T-helper 17 cell (primary cell): ENCODE measurements around the gene DISP1. TPM values are rescaled to one million over a fixed set of nuclear protein-coding genes. Genes with fewer than 3 reads are reported as not detected.

Experiments used
- ATAC-seq: fragments of 150-1000 bp; cut with Tn5 transposase; 2 replicates; pipeline ENCODE4 v1.10.0; 2021; ENCODE audit warnings: mild to moderate bottlenecking, moderate library complexity
- DNase-seq, 3 donors: peaks; one replicate each; pipeline versions ENCODE4 v3.0.0 to v3.0.0-alpha.2; 2020 to 2021
- H3K9me3 ChIP-seq: one replicate; pipeline ENCODE4 v1.7.0; 2013; ENCODE audit warnings: low read length, mild to moderate bottlenecking; ENCODE audit not compliant: control insufficient read depth, poor library complexity, severe bottlenecking
- H3K27ac Mint-ChIP-seq: one replicate; pipeline ENCODE4 v1.8.0; 2022; ENCODE audit warnings: mild to moderate bottlenecking, moderate library complexity, mixed read lengths
- H3K27me3 Mint-ChIP-seq: one replicate; pipeline ENCODE4 v1.8.0; 2022; ENCODE audit warnings: mixed read lengths
- H3K36me3 Mint-ChIP-seq: one replicate; pipeline ENCODE4 v1.8.0; 2022; ENCODE audit warnings: low read depth, mixed read lengths
- H3K4me1 Mint-ChIP-seq: one replicate; pipeline ENCODE4 v1.8.0; 2022; ENCODE audit warnings: mild to moderate bottlenecking, mixed read lengths
- H3K4me3 Mint-ChIP-seq: one replicate; pipeline ENCODE4 v1.8.0; 2022; ENCODE audit warnings: mild to moderate bottlenecking, moderate library complexity, mixed read lengths
- total RNA-seq, 4 donors: library from RNA in 2 of 4; stranded (reverse) in 2 of 4; gene quantifications; one replicate each; pipeline ENCODE4 v1.2.3 and lab custom pipeline; 2022 to 2026

The DISP1 gene
- total RNA-seq, 2 donors from 2014 or later: 1.9 to 2.5 TPM

DNA sequence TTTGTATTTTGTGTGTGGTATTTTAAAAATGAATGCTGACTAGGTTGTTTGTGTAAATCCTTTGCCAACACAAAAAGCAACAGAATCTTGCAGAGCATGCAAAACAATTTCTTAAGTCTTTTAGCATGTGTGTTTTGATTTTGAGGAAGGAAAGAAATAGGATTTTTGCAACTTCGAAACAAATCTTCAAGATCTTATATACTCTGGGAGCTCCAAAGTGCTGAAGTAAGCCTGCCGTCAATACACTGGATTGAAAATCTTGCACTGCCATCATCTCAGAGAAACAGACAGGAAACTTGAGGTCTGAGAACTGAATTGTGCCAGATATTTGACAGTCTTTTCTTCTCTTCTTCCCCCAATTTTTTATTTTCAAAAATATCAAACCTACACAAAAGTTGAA is 29.3 kb upstream of the DISP1 start:
- peaks cover 6% of the 10 kb centered on the region for H3K4me1 Mint-ChIP-seq

DNA sequence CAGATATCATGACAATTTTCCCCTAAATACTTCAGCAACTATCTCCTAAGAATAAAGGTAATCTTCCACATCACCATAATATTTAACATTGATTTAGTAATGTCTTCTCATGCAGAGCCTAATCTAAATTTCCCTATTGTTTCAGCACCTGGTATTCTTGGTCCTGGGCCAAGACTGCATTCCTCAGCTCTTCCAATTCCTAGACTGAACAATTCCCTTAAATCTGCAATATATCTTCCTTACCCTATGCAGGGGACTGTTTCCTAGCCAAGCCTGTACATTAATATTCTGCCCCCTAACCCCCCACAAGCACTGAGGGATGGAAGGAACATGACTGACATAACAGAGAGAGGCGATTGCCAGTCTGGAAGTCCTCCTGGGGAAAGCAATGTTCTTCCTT is 28.7 kb upstream of the DISP1 start:
- Mint-ChIP-seq H3K4me3 (no peak overlapping the region), H3K36me3 (peaks cover 2% of the 10 kb centered on the region), H3K27me3 (peaks cover 49% of the 10 kb centered on the region), H3K4me1 (peaks cover 6% of the 10 kb centered on the region), H3K27ac (no peak overlapping the region)
- DNase-seq: no peak
- no peaks in the 10 kb centered on the region for H3K9me3 ChIP-seq
- no peak for ATAC-seq

More for the DNA sequence above, 29.3 kb upstream of the DISP1 start:
- H3K9me3 ChIP-seq: no peaks in the 10 kb centered on the region
- DNase-seq (no peak), ATAC-seq (no peak)
- H3K27me3 Mint-ChIP-seq: peaks cover 54% of the 10 kb centered on the region
- H3K4me3 Mint-ChIP-seq: no peak overlapping the region
- H3K27ac Mint-ChIP-seq: no peak overlapping the region
- H3K36me3 Mint-ChIP-seq: peaks cover 2% of the 10 kb centered on the region

DNA sequence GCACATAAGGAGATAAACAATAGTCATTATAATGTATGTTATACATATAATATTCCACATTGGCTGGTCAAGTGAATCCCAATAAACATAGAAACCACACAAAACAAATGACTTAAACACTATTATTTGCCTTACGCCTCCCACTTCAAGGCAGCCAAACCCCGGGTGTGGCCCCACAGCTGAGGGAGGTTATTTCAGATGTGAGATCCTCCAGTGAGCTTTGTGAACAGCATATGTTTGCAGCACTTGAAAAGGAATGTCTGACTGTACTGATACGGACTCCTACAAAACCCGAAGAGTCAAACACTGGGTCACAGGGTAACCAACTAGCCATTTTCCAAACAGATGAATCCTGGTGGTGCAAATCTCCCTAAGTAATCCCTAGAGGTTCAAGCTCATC is 27.1 kb upstream of the DISP1 start:
- no peak overlapping the region for H3K27ac Mint-ChIP-seq
- no peaks in the 10 kb centered on the region for H3K9me3 ChIP-seq
- peaks cover 2% of the 10 kb centered on the region for H3K36me3 Mint-ChIP-seq
- ATAC-seq (no peak), DNase-seq (no peak)
- no peak overlapping the region for H3K4me3 Mint-ChIP-seq
- H3K27me3 Mint-ChIP-seq: peaks cover 37% of the 10 kb centered on the region
- H3K4me1 Mint-ChIP-seq: peaks cover 6% of the 10 kb centered on the region

DNA sequence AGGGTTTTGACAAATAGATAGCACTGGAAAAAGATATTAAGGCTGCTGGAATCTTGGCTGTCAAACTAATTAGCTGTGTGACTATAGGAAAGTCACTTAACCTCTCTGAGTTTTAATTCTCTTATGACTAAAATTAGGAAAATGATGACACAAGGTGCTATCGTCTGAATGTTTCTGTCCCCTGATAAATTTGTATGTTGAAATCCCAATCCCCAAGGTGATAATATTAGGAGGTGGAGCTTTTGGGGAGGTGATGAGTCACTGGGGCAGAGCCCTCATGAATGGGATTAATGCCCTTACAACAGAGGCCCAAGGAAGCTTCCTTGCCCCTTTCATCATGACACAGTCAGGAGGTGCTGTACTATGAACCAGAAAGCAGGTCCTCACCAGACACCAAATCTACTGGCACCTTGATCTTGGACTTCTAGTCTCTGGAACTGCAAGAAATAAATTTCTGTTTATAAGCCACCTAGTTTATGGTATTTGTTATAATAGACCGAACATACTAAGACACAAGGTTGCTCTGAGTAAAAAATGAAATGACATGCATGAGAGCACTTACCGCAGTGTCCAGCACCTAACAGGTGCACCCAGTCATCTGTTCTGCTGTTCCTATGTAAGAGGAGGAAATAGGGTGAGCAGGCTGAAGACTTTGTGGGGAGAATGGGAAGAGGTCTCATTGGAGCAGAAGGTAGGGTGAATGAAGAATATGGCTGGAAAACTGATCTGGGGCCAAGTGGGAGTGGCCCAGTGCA is 26.3 kb upstream of the DISP1 start:
- Mint-ChIP-seq H3K4me1 (peaks cover 4% of the 10 kb centered on the region), H3K4me3 (no peak overlapping the region), H3K27me3 (peaks cover 38% of the 10 kb centered on the region), H3K27ac (peak overlapping the region; percentile 42), H3K36me3 (peaks cover 2% of the 10 kb centered on the region)
- no peak for DNase-seq
- no peak for ATAC-seq
- no peaks in the 10 kb centered on the region for H3K9me3 ChIP-seq

DNA sequence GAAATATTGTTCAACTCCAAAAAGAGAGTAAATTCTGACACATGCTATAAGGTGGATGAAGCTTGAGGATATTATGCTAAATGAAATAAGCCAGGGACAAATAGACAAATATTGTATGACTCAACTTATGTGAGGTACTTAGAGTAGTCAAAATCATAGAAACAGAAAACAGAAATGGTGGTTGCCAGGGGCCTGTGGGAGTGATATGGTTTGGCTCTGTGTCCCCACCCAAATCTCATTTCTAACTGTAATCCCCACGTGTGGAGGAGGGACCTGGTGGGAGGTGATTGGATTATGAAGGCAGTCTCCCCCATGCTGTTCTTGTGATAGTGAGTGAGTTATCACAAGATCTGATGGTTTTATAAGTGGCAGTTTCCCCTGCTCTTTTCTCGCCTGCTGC is 24.7 kb upstream of the DISP1 start:
- Mint-ChIP-seq H3K27me3 (peaks cover 29% of the 10 kb centered on the region), H3K4me1 (peaks cover 4% of the 10 kb centered on the region), H3K4me3 (no peak overlapping the region), H3K27ac (no peak overlapping the region), H3K36me3 (peaks cover 5% of the 10 kb centered on the region)
- H3K9me3 ChIP-seq: no peaks in the 10 kb centered on the region
- no peak for ATAC-seq
- no peak for DNase-seq

DNA sequence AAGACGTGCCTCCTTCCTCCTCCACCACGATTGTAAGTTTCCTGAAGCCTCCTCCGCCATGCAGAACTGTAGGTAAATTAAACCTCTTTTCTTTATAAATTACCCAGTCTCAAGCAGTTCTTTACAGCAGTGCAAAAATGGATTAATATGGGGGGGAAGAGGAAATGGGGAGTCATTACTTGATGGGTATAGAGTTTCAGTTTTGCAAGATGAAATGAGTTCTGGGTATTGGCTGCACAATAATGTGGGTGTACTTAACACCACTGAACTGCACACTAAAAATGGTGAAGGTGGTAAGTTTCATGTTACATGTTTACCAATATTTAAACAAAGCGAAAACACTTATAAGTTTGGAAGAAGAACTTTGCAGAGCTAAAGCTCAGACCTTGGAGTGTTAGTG is 24.3 kb upstream of the DISP1 start:
- no peak overlapping the region for H3K4me3 Mint-ChIP-seq
- peaks cover 4% of the 10 kb centered on the region for H3K4me1 Mint-ChIP-seq
- H3K27me3 Mint-ChIP-seq: peaks cover 25% of the 10 kb centered on the region
- ATAC-seq (no peak), DNase-seq (no peak)
- H3K9me3 ChIP-seq: no peaks in the 10 kb centered on the region
- no peak overlapping the region for H3K27ac Mint-ChIP-seq
- H3K36me3 Mint-ChIP-seq: peaks cover 5% of the 10 kb centered on the region

DNA sequence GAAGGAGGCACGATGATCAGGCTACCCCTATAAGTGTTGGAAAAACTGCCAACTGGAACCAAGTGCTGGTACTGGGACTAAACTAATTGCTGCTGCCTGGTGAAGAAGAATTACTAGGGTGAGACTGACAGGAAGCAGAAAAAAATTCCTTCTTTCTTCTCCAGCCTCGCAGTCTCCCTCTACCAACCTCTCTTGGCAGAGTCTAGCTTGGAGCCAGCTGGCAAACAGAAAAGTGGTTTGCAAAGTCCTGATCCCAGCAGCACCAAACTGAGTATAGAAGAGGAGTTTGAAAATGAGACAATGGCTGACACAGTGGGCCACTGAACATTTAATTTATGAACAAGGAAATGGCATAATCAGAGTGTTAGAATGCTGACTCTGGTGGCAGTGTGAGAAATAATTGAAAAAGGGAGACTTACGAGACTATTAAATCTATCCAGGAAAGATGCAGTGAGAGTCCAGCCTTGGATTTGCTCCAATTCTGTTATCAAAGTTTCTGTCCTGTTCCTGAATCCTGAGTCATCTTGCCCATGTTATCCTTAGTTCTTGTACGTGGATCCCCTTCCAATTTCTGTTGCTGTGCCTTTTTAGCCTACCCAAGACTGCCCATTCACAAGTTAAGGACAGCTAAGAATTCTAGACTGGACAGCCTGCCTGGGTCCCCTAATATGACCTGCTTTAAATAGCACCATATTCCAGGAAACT is 23.7 kb upstream of the DISP1 start:
- Mint-ChIP-seq H3K4me3 (no peak overlapping the region), H3K36me3 (peaks cover 5% of the 10 kb centered on the region), H3K27ac (no peak overlapping the region), H3K27me3 (peaks cover 21% of the 10 kb centered on the region), H3K4me1 (peaks cover 4% of the 10 kb centered on the region)
- ATAC-seq (no peak), DNase-seq (no peak)
- no peaks in the 10 kb centered on the region for H3K9me3 ChIP-seq

DNA sequence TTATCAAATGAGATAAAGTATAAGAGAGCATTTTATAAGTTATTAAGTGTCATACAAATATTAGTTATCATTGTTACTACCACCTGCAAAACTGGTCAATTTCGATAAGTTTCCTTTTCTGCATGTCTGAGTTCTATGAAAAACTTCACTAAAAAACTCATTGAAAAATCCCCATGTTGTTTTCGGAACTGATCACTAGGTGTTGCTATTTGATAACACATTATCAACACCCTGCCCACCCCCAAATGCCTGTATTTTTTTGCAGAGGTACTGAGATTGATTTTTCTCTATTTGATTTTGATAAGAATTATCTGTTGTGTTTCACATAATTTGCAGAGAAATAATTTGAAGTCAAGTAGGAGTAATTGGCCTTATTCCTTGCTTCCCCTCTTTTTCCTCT is 22.1 kb upstream of the DISP1 start:
- no peak overlapping the region for H3K27ac Mint-ChIP-seq
- peaks cover 16% of the 10 kb centered on the region for H3K27me3 Mint-ChIP-seq
- no peak for ATAC-seq
- H3K4me1 Mint-ChIP-seq: peaks cover 4% of the 10 kb centered on the region
- H3K4me3 Mint-ChIP-seq: no peak overlapping the region
- H3K36me3 Mint-ChIP-seq: peaks cover 5% of the 10 kb centered on the region
- no peak for DNase-seq
- H3K9me3 ChIP-seq: no peaks in the 10 kb centered on the region

DNA sequence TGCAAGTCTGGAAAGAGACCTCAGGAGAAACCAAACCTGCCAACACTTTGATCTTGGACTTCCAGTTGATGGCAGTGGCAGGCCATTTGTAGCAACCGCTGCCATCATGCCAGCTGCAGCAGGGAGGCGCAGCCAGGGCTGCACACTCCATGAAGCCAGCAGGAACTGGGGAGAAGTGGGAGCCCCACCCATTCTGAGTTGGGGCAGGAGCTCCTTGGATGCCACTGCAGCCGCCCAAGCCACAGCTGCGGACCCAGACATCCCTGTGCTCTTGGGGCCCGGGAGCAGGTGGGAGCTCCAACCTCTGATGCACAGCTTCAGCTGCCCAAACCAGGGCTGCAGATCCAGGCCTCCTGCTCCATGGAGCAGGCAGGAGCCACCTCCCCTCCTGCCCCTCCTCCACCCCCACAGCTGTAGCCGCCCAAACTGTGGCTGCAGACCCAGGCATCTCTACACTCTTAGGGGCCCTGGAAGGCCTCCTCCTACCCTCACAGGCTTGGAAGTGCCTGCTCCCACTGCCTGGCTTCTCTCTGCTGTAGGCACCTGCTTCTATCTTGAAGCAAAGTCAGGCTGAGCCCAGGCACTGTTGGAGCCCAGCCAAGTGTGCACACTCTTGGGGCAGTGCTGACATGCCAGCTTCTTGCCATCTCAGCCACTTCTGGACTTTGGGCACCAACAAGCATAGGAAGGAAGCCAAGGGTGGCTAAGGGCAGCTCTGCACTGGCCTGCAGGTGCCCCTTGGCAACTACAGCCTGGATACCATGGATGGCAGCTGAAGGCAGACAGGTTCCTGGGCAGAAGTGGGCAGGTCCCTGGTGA is 20.0 kb upstream of the DISP1 start:
- peaks cover 16% of the 10 kb centered on the region for H3K27me3 Mint-ChIP-seq
- peaks cover 3% of the 10 kb centered on the region for H3K36me3 Mint-ChIP-seq
- H3K4me3 Mint-ChIP-seq: no peak overlapping the region

DNA sequence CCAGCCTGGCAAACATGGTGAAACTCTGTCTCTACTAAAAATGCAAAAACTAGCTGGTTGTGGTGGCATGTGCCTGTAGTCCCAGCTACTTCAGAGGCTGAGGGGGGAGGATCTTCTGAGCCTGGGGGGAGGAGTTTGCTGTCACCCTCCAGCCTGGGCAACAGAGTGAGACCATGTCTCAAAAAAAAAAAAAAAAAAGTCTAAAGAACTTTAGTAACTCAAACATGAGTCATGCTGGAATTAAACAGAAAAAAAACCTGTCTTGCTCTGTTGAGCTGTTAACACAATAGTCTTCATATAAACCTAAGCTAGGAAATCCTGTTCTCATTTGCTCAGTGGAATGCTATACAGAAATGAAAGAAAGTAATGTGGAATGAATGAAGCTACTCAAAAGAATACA is 16.7 kb upstream of the DISP1 start:
- ATAC-seq (no peak), DNase-seq (no peak)
- peaks cover 17% of the 10 kb centered on the region for H3K27me3 Mint-ChIP-seq
- peaks cover 6% of the 10 kb centered on the region for H3K36me3 Mint-ChIP-seq
- no peak overlapping the region for H3K27ac Mint-ChIP-seq
- H3K4me3 Mint-ChIP-seq: no peak overlapping the region
- peaks cover 9% of the 10 kb centered on the region for H3K4me1 Mint-ChIP-seq
- no peaks in the 10 kb centered on the region for H3K9me3 ChIP-seq

More for the DNA sequence above, 20.0 kb upstream of the DISP1 start:
- DNase-seq: no peak
- ATAC-seq: no peak
- H3K27ac Mint-ChIP-seq: no peak overlapping the region
- H3K9me3 ChIP-seq: no peaks in the 10 kb centered on the region
- peaks cover 9% of the 10 kb centered on the region for H3K4me1 Mint-ChIP-seq

DNA sequence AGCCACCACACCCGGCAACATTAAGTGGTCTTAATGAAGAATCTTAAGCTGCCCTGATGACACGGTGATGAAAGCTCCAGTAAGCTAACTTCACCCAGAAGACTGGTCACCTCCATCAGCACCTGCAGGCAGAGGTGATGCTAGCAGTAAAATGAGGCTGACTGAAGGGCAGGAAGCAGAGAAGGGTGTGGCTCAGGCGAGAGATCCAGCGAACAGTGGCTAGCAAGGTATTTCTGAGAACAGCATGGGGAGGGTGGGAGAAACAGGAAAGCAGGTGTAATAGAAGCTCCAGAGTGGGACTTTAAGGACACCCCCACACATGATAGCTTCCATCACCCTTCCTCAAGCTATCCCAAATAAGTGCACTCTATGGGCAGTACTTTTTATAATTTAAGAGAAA is 15.9 kb upstream of the DISP1 start:
- Mint-ChIP-seq H3K27ac (no peak overlapping the region), H3K4me1 (peaks cover 7% of the 10 kb centered on the region), H3K27me3 (peaks cover 21% of the 10 kb centered on the region), H3K36me3 (peaks cover 6% of the 10 kb centered on the region), H3K4me3 (no peak overlapping the region)
- ATAC-seq: no peak
- no peak for DNase-seq
- no peaks in the 10 kb centered on the region for H3K9me3 ChIP-seq

DNA sequence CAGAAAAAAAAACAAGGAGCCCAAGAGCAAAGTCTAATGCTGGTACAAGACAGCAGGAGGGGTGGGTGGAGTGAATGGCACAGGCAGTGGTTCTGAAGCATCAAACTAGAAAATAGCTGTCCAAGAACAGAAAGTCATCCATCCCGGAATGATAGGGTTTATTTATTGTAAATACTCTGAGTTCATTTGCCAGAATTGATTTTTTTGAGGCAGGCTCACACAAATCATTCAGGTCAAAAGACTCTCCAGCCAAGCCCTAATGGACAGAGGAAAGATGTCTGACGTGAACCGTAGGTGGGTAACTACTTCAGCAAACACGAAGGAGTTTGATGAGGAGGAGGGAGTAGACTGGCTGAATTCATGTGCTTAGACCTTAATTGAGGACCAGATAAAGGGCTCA is 13.8 kb upstream of the DISP1 start:
- no peak for DNase-seq
- peaks cover 5% of the 10 kb centered on the region for H3K36me3 Mint-ChIP-seq
- H3K4me1 Mint-ChIP-seq: peaks cover 5% of the 10 kb centered on the region
- no peaks in the 10 kb centered on the region for H3K9me3 ChIP-seq
- H3K27me3 Mint-ChIP-seq: peaks cover 27% of the 10 kb centered on the region
- ATAC-seq: no peak
- H3K27ac Mint-ChIP-seq: no peak overlapping the region
- no peak overlapping the region for H3K4me3 Mint-ChIP-seq

DNA sequence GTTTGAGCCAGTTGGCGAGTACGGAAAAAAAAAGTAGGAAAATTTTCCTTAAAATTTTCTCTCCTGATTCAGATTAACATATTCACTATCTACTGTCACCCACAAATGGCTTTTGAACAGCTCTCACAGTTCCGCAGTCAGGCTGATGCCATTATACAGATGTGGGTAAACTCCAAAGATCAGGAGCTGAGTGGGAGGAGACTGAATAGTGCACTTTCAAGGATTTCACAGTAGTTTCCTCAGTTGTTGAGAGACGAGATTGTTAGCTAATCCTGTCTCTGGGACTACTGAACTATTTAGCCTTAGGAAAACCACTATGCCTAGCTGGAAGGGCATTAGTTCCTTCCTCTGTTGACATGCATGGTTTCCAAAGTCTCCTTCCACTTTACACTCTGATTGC is 3.2 kb upstream of the DISP1 start:
- H3K9me3 ChIP-seq: no peaks in the 10 kb centered on the region
- H3K27me3 Mint-ChIP-seq: peaks cover 20% of the 10 kb centered on the region
- peaks cover 2% of the 10 kb centered on the region for H3K36me3 Mint-ChIP-seq
- H3K4me1 Mint-ChIP-seq: peaks cover 14% of the 10 kb centered on the region
- H3K27ac Mint-ChIP-seq: no peak overlapping the region
- H3K4me3 Mint-ChIP-seq: no peak overlapping the region
- DNase-seq (no peak), ATAC-seq (no peak)
